ENCODE measurements around the gene MIS18BP1. TPM values are rescaled to one million over a fixed set of nuclear protein-coding genes. Genes with fewer than 3 reads are reported as not detected.

Gene MIS18BP1
- total and polyA plus RNA-seq, 9 of the 15 experiments (the other 6 are each of a cell fraction or from before 2014, with no cell fraction given): 5.0 to 29.1 (median 19.1) TPM

GRCh38 chr14:45212231-45212630 lies 40.8 kb downstream of the MIS18BP1 start (continued):
- TF ChIP-seq RERE (CRISPR knock-in tag; IDR thresholded peaks at IDR 0.05; ENCODE audit: borderline replicate concordance): no peak
- no peak for TF ChIP-seq RNF2 (IDR thresholded peaks at IDR 0.05)
- TF ChIP-seq ZNF23 (CRISPR knock-in tag; IDR thresholded peaks at IDR 0.05): no peak

- Histone ChIP-seq H3K4me3 (no peak overlapping the region), H3K4me2 (ENCODE audit: insufficient read depth, low read length) (no peak overlapping the region), H3K9me1 (ENCODE audit: control insufficient read depth, insufficient read depth, low read length) (no peaks in the 10 kb centered on the region), H4K20me1 (replicated peaks; ENCODE audit: control insufficient read depth, insufficient read depth, low read length) (no peaks in the 10 kb centered on the region), H3K36me3 (ENCODE audit: control insufficient read depth, insufficient read depth, low read length) (peaks cover 35% of the 10 kb centered on the region), H3K9me3 (replicated peaks; ENCODE audit: control insufficient read depth, insufficient read depth, low read depth, low read length) (no peaks in the 10 kb centered on the region), H3K79me2 (ENCODE audit: control insufficient read depth, insufficient read depth, low read length) (no peaks in the 10 kb centered on the region), H3K27ac (ENCODE audit: extremely low read depth, low read depth, low read length) (no peak overlapping the region), H2AFZ (ENCODE audit: low read depth, low read length) (no peak overlapping the region), H3K4me1 (replicated peaks in 1 of 2; ENCODE audit: control insufficient read depth in 2 of 2, insufficient read depth in 2 of 2, low read length in 2 of 2) (no peaks in the 10 kb centered on the region; a peak in 2 of 5 replicates), H3K9ac (ENCODE audit: insufficient read depth in 1 of 2, low read depth in 2 of 2, low read length in 2 of 2) (no peak overlapping the region), H3K27me3 (ENCODE audit: control insufficient read depth in 2 of 2, insufficient read depth in 2 of 2, low read length in 2 of 2) (no peaks in the 10 kb centered on the region)
- in situ Hi-C loops (cut with MboI) (no loop called here), intact Hi-C loops (cut with micrococcal nuclease) (no loop called here)
- CTCF ChIA-PET (ENCODE audit: low intra/inter-chr PET ratio): no interaction called here
- POLR2A ChIA-PET: no interaction called here
- FAIRE-seq (no peak), DNase-seq (ENCODE audit: extremely low read depth in 1 of 4, low spot score in 3 of 4) (no peak), ATAC-seq (no peak)
- 100% methylated on average over 1 of the region's 1 CpG for WGBS (ENCODE audit: insufficient coverage, low coverage, missing lambda C conversion rate)
- BruUV-seq (replicated peaks): no TSS peak
- TF ChIP-seq ZNF444 (CRISPR knock-in tag; IDR thresholded peaks at IDR 0.05) (no peak), KLF1 (tag; IDR thresholded peaks at IDR 0.05) (no peak), RBM39 (optimal IDR thresholded peaks at IDR 0.05; ENCODE audit: low read depth, low read length) (no peak), U2AF1 (optimal IDR thresholded peaks at IDR 0.05; ENCODE audit: low read depth, low read length) (no peak), ZNF707 (CRISPR knock-in tag; conservative IDR thresholded peaks at IDR 0.05) (no peak), CREB5 (CRISPR knock-in tag; IDR thresholded peaks at IDR 0.05) (no peak)
- TF ChIP-seq, protein P1, sequence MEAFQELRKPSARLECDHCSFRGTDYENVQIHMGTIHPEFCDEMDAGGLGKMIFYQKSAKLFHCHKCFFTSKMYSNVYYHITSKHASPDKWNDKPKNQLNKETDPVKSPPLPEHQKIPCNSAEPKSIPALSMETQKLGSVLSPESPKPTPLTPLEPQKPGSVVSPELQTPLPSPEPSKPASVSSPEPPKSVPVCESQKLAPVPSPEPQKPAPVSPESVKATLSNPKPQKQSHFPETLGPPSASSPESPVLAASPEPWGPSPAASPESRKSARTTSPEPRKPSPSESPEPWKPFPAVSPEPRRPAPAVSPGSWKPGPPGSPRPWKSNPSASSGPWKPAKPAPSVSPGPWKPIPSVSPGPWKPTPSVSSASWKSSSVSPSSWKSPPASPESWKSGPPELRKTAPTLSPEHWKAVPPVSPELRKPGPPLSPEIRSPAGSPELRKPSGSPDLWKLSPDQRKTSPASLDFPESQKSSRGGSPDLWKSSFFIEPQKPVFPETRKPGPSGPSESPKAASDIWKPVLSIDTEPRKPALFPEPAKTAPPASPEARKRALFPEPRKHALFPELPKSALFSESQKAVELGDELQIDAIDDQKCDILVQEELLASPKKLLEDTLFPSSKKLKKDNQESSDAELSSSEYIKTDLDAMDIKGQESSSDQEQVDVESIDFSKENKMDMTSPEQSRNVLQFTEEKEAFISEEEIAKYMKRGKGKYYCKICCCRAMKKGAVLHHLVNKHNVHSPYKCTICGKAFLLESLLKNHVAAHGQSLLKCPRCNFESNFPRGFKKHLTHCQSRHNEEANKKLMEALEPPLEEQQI (IDR thresholded peaks at IDR 0.05): no peak
- TF ChIP-seq, protein P2, sequence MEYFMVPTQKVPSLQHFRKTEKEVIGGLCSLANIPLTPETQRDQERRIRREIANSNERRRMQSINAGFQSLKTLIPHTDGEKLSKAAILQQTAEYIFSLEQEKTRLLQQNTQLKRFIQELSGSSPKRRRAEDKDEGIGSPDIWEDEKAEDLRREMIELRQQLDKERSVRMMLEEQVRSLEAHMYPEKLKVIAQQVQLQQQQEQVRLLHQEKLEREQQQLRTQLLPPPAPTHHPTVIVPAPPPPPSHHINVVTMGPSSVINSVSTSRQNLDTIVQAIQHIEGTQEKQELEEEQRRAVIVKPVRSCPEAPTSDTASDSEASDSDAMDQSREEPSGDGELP (CRISPR knock-in tag; IDR thresholded peaks at IDR 0.05; ENCODE audit: borderline replicate concordance): no peak
Measured at GRCh38 chr14:45211295-45211694, 41.7 kb downstream of the MIS18BP1 start.

Measured in K562 (cell line).